GM12878 (cell line): ENCODE data around the gene FBXW9. TPM values are rescaled to one million over a fixed set of nuclear protein-coding genes. Genes with fewer than 3 reads are reported as not detected.

Experiments used
- ASH2L ChIP-seq: fragments of 300-600, 200-600 bp; sonication (generic); IDR thresholded peaks from 2 replicates; pipeline ENCODE4 v1.6.1; 2017; ENCODE audit warnings: low read depth, mild to moderate bottlenecking, borderline replicate concordance
- CBX5 ChIP-seq: sonication (generic); IDR thresholded peaks from 2 replicates; pipeline ENCODE4 v1.6.1; 2016; ENCODE audit warnings: low read depth, moderate library complexity, mild to moderate bottlenecking, inconsistent platforms
- CEBPB ChIP-seq, 2 experiments: fragments of 150-350 bp in 1 of 2; IDR thresholded peaks; 2 replicates each; pipeline ENCODE4 v1.6.1; 2012 to 2014; ENCODE audit warnings: low read depth in 2 of 2, low read length in 2 of 2, borderline replicate concordance in 1 of 2, inconsistent platforms in 1 of 2
- CHD1 ChIP-seq: IDR thresholded peaks from 2 replicates; pipeline ENCODE4 v1.6.1; 2012; ENCODE audit warnings: low read depth, low read length, improper control_type of control experiment
- CHD2 ChIP-seq: IDR thresholded peaks from 2 replicates; pipeline ENCODE4 v1.6.1; 2011; ENCODE audit warnings: low read depth, low read length, improper control_type of control experiment, borderline replicate concordance
- CHD4 ChIP-seq: fragments of 200-600 bp; sonication (generic); IDR thresholded peaks from 2 replicates; pipeline ENCODE4 v1.6.1; 2016; ENCODE audit warnings: mild to moderate bottlenecking
- EED ChIP-seq: sonication (generic); IDR thresholded peaks from 2 replicates; pipeline ENCODE4 v1.6.1; 2016; ENCODE audit warnings: antibody characterized with exemption, low read depth
- EGR1 ChIP-seq, 2 experiments: IDR thresholded peaks; 1 replicate in 1 of 2; 2 replicates in 1 of 2; pipeline ENCODE4 v1.6.1; 2011 to 2012; ENCODE audit warnings: low read depth in 2 of 2, low read length in 2 of 2, borderline replicate concordance in 1 of 2, mild to moderate bottlenecking in 1 of 2, moderate library complexity in 1 of 2
- HDAC2 ChIP-seq: fragments of 200-600 bp; sonication (generic); IDR thresholded peaks from 2 replicates; pipeline ENCODE4 v1.6.1; 2017
- MAX ChIP-seq: IDR thresholded peaks from 2 replicates; pipeline ENCODE4 v1.6.1; 2012; ENCODE audit warnings: low read depth, low read length, improper control_type of control experiment
- MEF2A ChIP-seq: IDR thresholded peaks from 2 replicates; pipeline ENCODE4 v1.6.1; 2011; ENCODE audit warnings: low read depth, mild to moderate bottlenecking, low read length, moderate library complexity; ENCODE audit not compliant: insufficient read depth
- NBN ChIP-seq: fragments of 450-650 bp; IDR thresholded peaks from 2 replicates; pipeline ENCODE4 v1.6.1; 2016
- POLR2AphosphoS5 ChIP-seq: IDR thresholded peaks from 2 replicates; pipeline ENCODE4 v1.6.1; 2011; ENCODE audit warnings: mild to moderate bottlenecking, low read length, inconsistent platforms
- POU2F2 ChIP-seq: IDR thresholded peaks from 3 replicates; pipeline ENCODE4 v1.6.1; 2011; ENCODE audit warnings: low read depth, mild to moderate bottlenecking, low read length, borderline replicate concordance
- RAD21 ChIP-seq: IDR thresholded peaks from 2 replicates; pipeline ENCODE4 v1.6.1; 2011; ENCODE audit warnings: mild to moderate bottlenecking, low read depth, low read length, moderate library complexity; ENCODE audit not compliant: insufficient read depth
- RB1 ChIP-seq: fragments of 450-650 bp; formaldehyde crosslinking; IDR thresholded peaks from 2 replicates; pipeline ENCODE4 v1.6.1; 2017; ENCODE audit warnings: mild to moderate bottlenecking, borderline replicate concordance
- RCOR1 ChIP-seq: conservative IDR thresholded peaks from 2 replicates; pipeline ENCODE4 v1.6.1; 2012; ENCODE audit warnings: low read depth, low read length, improper control_type of control experiment
- RELA ChIP-seq: fragments of 450-650 bp; IDR thresholded peaks from 2 replicates; pipeline ENCODE4 v1.8.0; 2014; ENCODE audit warnings: borderline replicate concordance; ENCODE audit not compliant: partially characterized antibody
- RFX5 ChIP-seq: IDR thresholded peaks from 2 replicates; pipeline ENCODE4 v1.6.1; 2011; ENCODE audit warnings: low read depth, low read length, improper control_type of control experiment
- SIN3A ChIP-seq: IDR thresholded peaks from 2 replicates; pipeline ENCODE4 v1.6.1; 2012; ENCODE audit warnings: low read depth, low read length, improper control_type of control experiment
- SRF ChIP-seq, 2 experiments: IDR thresholded peaks; 2 replicates each; pipeline ENCODE4 v1.6.1; 2011; ENCODE audit warnings: low read depth in 2 of 2, low read length in 2 of 2, mild to moderate bottlenecking in 1 of 2, moderate library complexity in 1 of 2
- STAT1 ChIP-seq: fragments of 450-650 bp; conservative IDR thresholded peaks from 2 replicates; pipeline ENCODE4 v1.6.1; 2014; ENCODE audit warnings: antibody characterized with exemption, mild to moderate bottlenecking
- STAT3 ChIP-seq: IDR thresholded peaks from 2 replicates; pipeline ENCODE4 v1.6.1; 2011; ENCODE audit warnings: low read depth, low read length, improper control_type of control experiment
- SUPT20H ChIP-seq: IDR thresholded peaks from 2 replicates; pipeline ENCODE4 v1.6.1; 2011; ENCODE audit warnings: low read depth, mild to moderate bottlenecking, low read length, moderate library complexity, borderline replicate concordance; ENCODE audit not compliant: control insufficient read depth
- TCF3 ChIP-seq: IDR thresholded peaks from 2 replicates; pipeline ENCODE4 v1.6.1; 2012; ENCODE audit warnings: low read depth, mild to moderate bottlenecking, low read length, borderline replicate concordance; ENCODE audit not compliant: insufficient read depth
- ZBTB40 ChIP-seq: fragments of 450-650 bp; IDR thresholded peaks from 2 replicates; pipeline ENCODE4 v1.6.1; 2016; ENCODE audit warnings: mild to moderate bottlenecking, moderate library complexity, borderline replicate concordance
- ZNF207 ChIP-seq: fragments of 450-650 bp; IDR thresholded peaks from 2 replicates; pipeline ENCODE4 v1.6.1; 2014; ENCODE audit warnings: antibody characterized with exemption, mild to moderate bottlenecking, borderline replicate concordance
- ZNF384 ChIP-seq: IDR thresholded peaks from 2 replicates; pipeline ENCODE4 v1.6.1; 2012; ENCODE audit warnings: low read depth, mild to moderate bottlenecking, low read length, improper control_type of control experiment, borderline replicate concordance
- polyA plus RNA-seq, 11 experiments: library from polyadenylated mRNA; depleted of rRNA in 4 of 11; unstranded in 6 of 11; stranded (reverse) in 5 of 11; fragments of >200 nt; fragmentation: Nextera tagmentation in 4 of 11; fragmentation: Illumina TruSeq in 1 of 11; extraction: Ambion mirVana in 4 of 11; extraction: Trizol in 1 of 11; gene quantifications; 1 replicate in 1 of 11; 2 replicates in 10 of 11; pipeline versions ENCODE4 v1.2.1 to v1.2.3, GENCODE V29; 2011 to 2016; ENCODE audit warnings: inconsistent platforms in 2 of 11, missing spikeins in 2 of 11, low read depth in 1 of 11
- total RNA-seq, 4 experiments: library from RNA; depleted of rRNA in 3 of 4; stranded (reverse); fragments of >200 nt in 3 of 4; fragmentation: Illumina TruSeq in 1 of 4; extraction: Trizol in 1 of 4; gene quantifications; 2 replicates each; pipeline versions ENCODE4 v1.2.1 to v1.2.3, GENCODE V29; 2013 to 2021

Gene FBXW9
- total and polyA plus RNA-seq, 10 of the 15 experiments (the other 5 are each of a cell fraction or from before 2014, with no cell fraction given): 0.21 to 14.8 (median 7.3) TPM

GRCh38 chr19:12721656-12722565 is 25.5 kb upstream of the FBXW9 start (continued):
- TF ChIP-seq ZBTB40: no peak
- TF ChIP-seq CEBPB (IDR thresholded peaks at IDR 0.05; ENCODE audit: borderline replicate concordance in 1 of 2, low read depth in 2 of 2, low read length in 2 of 2): no peak
- no peak for TF ChIP-seq ZNF207
- TF ChIP-seq ZNF384: no peak
- no peak for TF ChIP-seq CHD1
- no peak for TF ChIP-seq EGR1 (IDR thresholded peaks at IDR 0.05; ENCODE audit: borderline replicate concordance in 1 of 2, low read depth in 2 of 2, low read length in 2 of 2)
- peak; percentile 55; the same call in 1 of the 2 replicates for TF ChIP-seq CHD2
- no peak for TF ChIP-seq MAX
- TF ChIP-seq CBX5: no peak
- no peak for TF ChIP-seq MEF2A
- no peak for TF ChIP-seq RELA
- TF ChIP-seq POU2F2: no peak
- no peak for TF ChIP-seq STAT3
- TF ChIP-seq RAD21: no peak
- no peak for TF ChIP-seq STAT1
- TF ChIP-seq HDAC2: no peak
- TF ChIP-seq SUPT20H: no peak
- TF ChIP-seq RB1: no peak
- TF ChIP-seq CHD4: no peak
- TF ChIP-seq SRF (IDR thresholded peaks at IDR 0.05; ENCODE audit: low read depth in 2 of 2, low read length in 2 of 2): no peak
- TF ChIP-seq POLR2AphosphoS5: peak; percentile 32; the same call in 1 of the 2 replicates
- TF ChIP-seq RCOR1: no peak
- no peak for TF ChIP-seq TCF3
- no peak for TF ChIP-seq ASH2L
- no peak for TF ChIP-seq EED
- TF ChIP-seq NBN: no peak
- 0 out of 2 replicates have a peak, but pooled peaks have one; percentile 18 for TF ChIP-seq SIN3A
- TF ChIP-seq RFX5: no peak
